IPS-20b (cell line): ENCODE measurements around the gene CYTH1.

Source experiments
- H3K27ac ChIP-seq: one replicate; pipeline ENCODE4 v1.5.1; 2013; ENCODE audit warnings: low read length
- H3K27me3 ChIP-seq: 2 replicates; pipeline ENCODE4 v1.6.1; 2013; ENCODE audit warnings: mild to moderate bottlenecking, low read length, inconsistent platforms; ENCODE audit not compliant: insufficient read depth
- H3K36me3 ChIP-seq: 2 replicates; pipeline ENCODE4 v1.6.1; 2013; ENCODE audit warnings: low read depth, mild to moderate bottlenecking, inconsistent platforms, low read length, moderate library complexity; ENCODE audit not compliant: insufficient read depth
- H3K4me1 ChIP-seq: 2 replicates; pipeline ENCODE4 v1.6.1; 2013; ENCODE audit warnings: mild to moderate bottlenecking, control low read depth, inconsistent platforms, low read length, moderate library complexity; ENCODE audit not compliant: insufficient read depth
- H3K4me3 ChIP-seq: 2 replicates; pipeline ENCODE4 v1.5.1; 2013; ENCODE audit warnings: mild to moderate bottlenecking, low read length, inconsistent platforms
- H3K9ac ChIP-seq: 2 replicates; pipeline ENCODE4 v1.6.1; 2013; ENCODE audit warnings: low read depth, mild to moderate bottlenecking, inconsistent platforms, low read length, moderate library complexity
- H3K9me3 ChIP-seq: 2 replicates; pipeline ENCODE4 v1.6.1; 2013; ENCODE audit warnings: mild to moderate bottlenecking, low read depth, low read length, inconsistent platforms; ENCODE audit not compliant: insufficient read depth

Gene CYTH1

GRCh38 chr17:78643326-78643725, 138.7 kb downstream of the CYTH1 start:
- Histone ChIP-seq H3K27me3 (no peaks in the 10 kb centered on the region), H3K9me3 (no peaks in the 10 kb centered on the region), H3K27ac (no peak overlapping the region), H3K36me3 (no peaks in the 10 kb centered on the region), H3K4me3 (no peak overlapping the region), H3K4me1 (no peaks in the 10 kb centered on the region), H3K9ac (no peak overlapping the region)

GRCh38 chr17:78642707-78643106, 139.4 kb downstream of the CYTH1 start:
- Histone ChIP-seq H3K4me1 (no peaks in the 10 kb centered on the region), H3K9me3 (no peaks in the 10 kb centered on the region), H3K4me3 (no peak overlapping the region), H3K9ac (no peak overlapping the region), H3K27me3 (no peaks in the 10 kb centered on the region), H3K27ac (no peak overlapping the region), H3K36me3 (no peaks in the 10 kb centered on the region)

DNA sequence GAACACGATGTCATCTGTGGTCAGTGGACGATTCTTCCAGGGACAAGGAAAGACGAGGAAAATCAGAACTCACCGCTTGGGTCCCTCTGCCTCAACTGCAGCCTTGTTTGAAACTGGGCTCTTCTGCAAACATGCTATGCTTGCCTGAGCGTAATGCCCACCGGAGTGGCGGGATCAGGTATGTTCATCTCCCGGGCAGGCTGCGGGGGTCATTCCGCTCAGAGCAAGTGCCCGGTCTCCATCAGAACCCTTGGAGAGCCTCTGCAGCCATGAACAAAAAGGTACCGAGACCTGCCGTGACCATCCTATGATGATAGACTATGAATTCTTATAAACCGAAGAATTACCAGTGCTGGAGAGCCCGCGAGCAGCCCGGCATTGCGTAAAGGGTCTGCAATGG, 140.4 kb downstream of the CYTH1 start:
- H3K36me3 ChIP-seq: no peaks in the 10 kb centered on the region
- H3K9me3 ChIP-seq: no peaks in the 10 kb centered on the region
- no peaks in the 10 kb centered on the region for H3K27me3 ChIP-seq
- no peak overlapping the region for H3K9ac ChIP-seq
- no peaks in the 10 kb centered on the region for H3K4me1 ChIP-seq
- H3K27ac ChIP-seq: no peak overlapping the region
- no peak overlapping the region for H3K4me3 ChIP-seq

DNA sequence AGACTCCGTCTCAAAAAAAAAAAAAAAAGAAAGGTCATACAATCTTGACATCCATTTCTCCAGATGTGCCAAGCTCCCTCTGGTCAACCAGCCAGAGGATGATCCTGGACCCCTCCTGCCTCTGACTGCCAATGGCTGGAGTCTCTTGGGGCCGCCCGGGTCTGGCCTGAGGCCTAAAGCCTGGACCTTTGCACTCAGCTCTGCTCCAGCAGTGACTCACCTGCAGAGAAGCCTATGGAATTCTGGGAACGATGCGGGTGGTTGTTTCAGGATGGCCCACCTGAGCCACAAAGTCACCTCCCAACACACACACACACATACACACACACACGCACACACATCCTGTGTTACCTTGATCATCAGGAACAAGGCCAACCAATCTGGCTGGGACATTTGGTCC, 140.8 kb downstream of the CYTH1 start:
- H3K4me1 ChIP-seq: no peaks in the 10 kb centered on the region
- no peak overlapping the region for H3K27ac ChIP-seq
- no peaks in the 10 kb centered on the region for H3K27me3 ChIP-seq
- no peak overlapping the region for H3K4me3 ChIP-seq
- no peaks in the 10 kb centered on the region for H3K36me3 ChIP-seq
- H3K9me3 ChIP-seq: no peaks in the 10 kb centered on the region
- no peak overlapping the region for H3K9ac ChIP-seq

DNA sequence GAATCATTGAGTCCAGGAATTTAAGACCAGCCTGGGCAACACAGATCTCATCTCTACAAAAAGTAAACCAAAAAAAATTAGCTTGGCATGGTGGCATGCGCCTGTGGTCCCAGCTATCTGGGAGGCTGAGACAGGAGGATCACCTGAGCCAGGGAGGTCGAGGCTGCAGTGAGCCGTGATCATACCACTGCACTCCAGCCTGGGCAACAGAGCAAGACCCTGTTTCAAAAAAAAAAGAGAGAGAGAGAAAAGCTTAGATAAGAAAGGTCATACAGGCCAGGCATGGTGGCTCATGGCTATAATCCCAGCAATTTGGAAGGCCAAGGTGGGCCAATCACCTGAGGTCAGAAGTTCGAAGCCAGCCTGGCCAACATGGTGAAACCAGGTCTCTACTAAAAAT, 141.4 kb downstream of the CYTH1 start:
- H3K9me3 ChIP-seq: no peaks in the 10 kb centered on the region
- H3K36me3 ChIP-seq: no peaks in the 10 kb centered on the region
- no peak overlapping the region for H3K27ac ChIP-seq
- H3K9ac ChIP-seq: no peak overlapping the region
- H3K27me3 ChIP-seq: no peaks in the 10 kb centered on the region
- H3K4me3 ChIP-seq: no peak overlapping the region
- no peaks in the 10 kb centered on the region for H3K4me1 ChIP-seq

GRCh38 chr17:78637643-78638420, 144.2 kb downstream of the CYTH1 start:
- no peak overlapping the region for H3K27ac ChIP-seq
- H3K27me3 ChIP-seq: no peaks in the 10 kb centered on the region
- H3K4me1 ChIP-seq: no peaks in the 10 kb centered on the region
- H3K9ac ChIP-seq: no peak overlapping the region
- H3K4me3 ChIP-seq: no peak overlapping the region
- no peaks in the 10 kb centered on the region for H3K9me3 ChIP-seq
- no peaks in the 10 kb centered on the region for H3K36me3 ChIP-seq

- no peak overlapping the region for H3K27ac ChIP-seq
- no peaks in the 10 kb centered on the region for H3K36me3 ChIP-seq
- no peaks in the 10 kb centered on the region for H3K9me3 ChIP-seq
- no peak overlapping the region for H3K9ac ChIP-seq
- no peak overlapping the region for H3K4me3 ChIP-seq
- H3K27me3 ChIP-seq: no peaks in the 10 kb centered on the region
- no peaks in the 10 kb centered on the region for H3K4me1 ChIP-seq
Measured at GRCh38 chr17:78637146-78637545, 144.9 kb downstream of the CYTH1 start.

DNA sequence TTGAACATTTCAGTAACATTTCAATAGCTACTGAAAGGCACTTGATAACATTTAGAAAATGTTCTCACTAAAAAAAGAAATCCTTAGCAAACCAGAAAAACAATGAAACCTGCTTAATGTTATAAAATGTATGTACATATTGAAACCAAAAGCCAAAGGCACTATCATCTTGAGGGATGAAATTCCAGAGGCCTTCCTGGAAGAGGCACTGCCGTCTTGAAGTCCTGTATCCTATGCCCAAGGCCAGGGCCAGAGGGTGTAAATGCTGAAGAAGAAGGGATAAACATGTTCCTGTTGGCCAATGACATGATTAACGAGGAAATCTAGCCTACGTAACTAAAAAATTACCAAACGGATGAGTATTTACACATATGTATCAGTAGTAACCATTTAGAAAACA, 147.9 kb downstream of the CYTH1 start:
- Histone ChIP-seq H3K4me3 (no peak overlapping the region), H3K27ac (no peak overlapping the region), H3K4me1 (no peaks in the 10 kb centered on the region), H3K27me3 (no peaks in the 10 kb centered on the region), H3K9ac (no peak overlapping the region), H3K9me3 (no peaks in the 10 kb centered on the region), H3K36me3 (no peaks in the 10 kb centered on the region)

DNA sequence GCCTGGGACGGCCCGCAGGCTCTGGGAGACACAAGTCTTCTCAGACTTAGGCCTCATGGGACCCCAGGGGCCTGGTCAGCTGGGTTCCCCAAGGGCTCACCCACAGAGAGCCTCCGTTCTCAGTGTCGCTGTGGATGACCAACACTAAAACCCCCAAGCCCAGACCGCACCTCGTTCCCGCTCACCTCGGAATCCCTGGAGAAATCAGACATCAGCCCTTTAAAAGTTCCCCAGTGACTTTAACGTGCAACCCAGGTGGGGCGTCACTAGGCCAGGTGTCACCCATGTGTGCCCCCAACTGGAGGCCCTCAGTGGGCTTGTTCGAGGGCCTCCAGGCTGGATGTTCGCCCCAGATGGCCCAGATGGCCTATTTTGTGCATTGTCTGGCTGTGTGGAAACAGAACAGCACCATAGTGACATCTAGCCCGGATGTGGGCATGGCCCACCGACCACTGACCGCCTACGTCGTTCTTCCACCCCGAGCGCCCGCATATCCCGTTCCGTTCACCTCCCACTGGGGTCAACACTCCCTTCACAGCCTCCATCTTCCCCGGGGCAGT, 152.6 kb downstream of the CYTH1 start:
- Histone ChIP-seq H3K9me3 (no peaks in the 10 kb centered on the region), H3K4me1 (no peaks in the 10 kb centered on the region), H3K9ac (no peak overlapping the region), H3K27me3 (no peaks in the 10 kb centered on the region), H3K36me3 (no peaks in the 10 kb centered on the region), H3K27ac (no peak overlapping the region), H3K4me3 (no peak overlapping the region)

- Histone ChIP-seq H3K9ac (no peak overlapping the region), H3K9me3 (no peaks in the 10 kb centered on the region), H3K4me1 (no peaks in the 10 kb centered on the region), H3K36me3 (no peaks in the 10 kb centered on the region), H3K27me3 (no peaks in the 10 kb centered on the region), H3K4me3 (no peak overlapping the region), H3K27ac (no peak overlapping the region)
Measured at GRCh38 chr17:78628547-78629435, 153.3 kb downstream of the CYTH1 start.

DNA sequence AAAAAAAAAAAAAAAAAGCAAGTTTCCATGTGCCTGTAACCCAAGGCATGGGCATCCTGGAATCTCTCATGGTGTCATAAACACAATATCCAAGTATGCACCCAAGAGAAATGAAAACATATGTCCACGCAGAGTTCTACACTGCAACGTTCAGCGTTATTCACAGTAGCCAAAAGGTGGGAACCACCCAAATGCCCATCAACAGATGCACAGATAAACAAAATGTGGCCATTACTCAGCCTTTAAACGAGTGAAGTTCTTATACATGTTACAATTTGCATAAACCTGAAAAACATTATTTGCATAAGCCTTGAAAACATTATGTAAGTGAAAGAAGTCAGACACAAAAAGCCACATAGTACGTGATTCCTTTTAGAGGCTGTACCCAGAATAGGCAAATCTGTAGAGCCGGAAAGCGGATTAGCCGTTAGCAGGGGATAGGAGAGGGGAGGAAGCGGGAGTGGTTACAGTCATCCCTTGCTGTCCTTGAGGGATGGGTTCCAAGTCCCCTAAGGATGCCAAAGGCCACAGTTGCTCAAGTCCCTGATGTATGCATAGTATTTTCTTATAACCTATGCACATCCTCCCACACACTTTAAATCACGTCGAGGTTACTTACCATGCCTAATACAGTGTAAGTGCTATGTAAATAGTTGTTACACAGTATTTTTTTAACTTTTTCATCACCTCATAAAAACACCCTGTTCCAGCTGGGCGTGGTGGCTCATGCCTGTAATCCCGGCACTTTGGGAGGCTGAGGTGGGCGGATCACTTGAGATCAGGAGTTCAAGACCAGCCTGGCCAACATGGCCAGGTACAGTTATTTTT, 157.5 kb downstream of the CYTH1 start:
- H3K36me3 ChIP-seq: no peaks in the 10 kb centered on the region
- no peaks in the 10 kb centered on the region for H3K27me3 ChIP-seq
- H3K4me1 ChIP-seq: no peaks in the 10 kb centered on the region
- H3K9me3 ChIP-seq: no peaks in the 10 kb centered on the region
- H3K27ac ChIP-seq: no peak overlapping the region
- H3K9ac ChIP-seq: no peak overlapping the region
- H3K4me3 ChIP-seq: no peak overlapping the region
